Activated B cell treated with CpG ODN at 0.5 μM for 24 hours (primary cell): ENCODE data around the gene ADARB1. TPM values are rescaled to one million over a fixed set of nuclear protein-coding genes. Genes with fewer than 3 reads are reported as not detected.

Source experiments
- ATAC-seq: fragments of 200-7000 bp; cut with Tn5 transposase; one replicate; pipeline ENCODE4 v1.10.0; 2021; ENCODE audit warnings: low read depth, mild to moderate bottlenecking, moderate library complexity
- CTCF ChIA-PET: fragments of 350-600 bp; sonication (Branson Sonifier 250); formaldehyde crosslinking; loops from one replicate; lab custom pipeline; 2021; ENCODE audit warnings: antibody characterized with exemption; lab: Charles Lee
- POLR2A ChIA-PET: fragments of 350-600 bp; sonication (Branson Sonifier 250); formaldehyde crosslinking; loops from one replicate; lab custom pipeline; 2021; ENCODE audit warnings: antibody characterized with exemption; lab: Charles Lee
- DNase-seq: peaks from one replicate; pipeline ENCODE4 v3.0.0; 2022
- H3K27ac Mint-ChIP-seq: one replicate; pipeline ENCODE4 v1.8.0; 2020; ENCODE audit warnings: mixed read lengths
- H3K27me3 Mint-ChIP-seq: one replicate; pipeline ENCODE4 v1.8.0; 2021; ENCODE audit warnings: mixed read lengths
- H3K36me3 Mint-ChIP-seq: one replicate; pipeline ENCODE4 v1.8.0; 2021; ENCODE audit warnings: low read depth, mixed read lengths
- H3K4me1 Mint-ChIP-seq: one replicate; pipeline ENCODE4 v1.8.0; 2021; ENCODE audit warnings: mixed read lengths
- H3K4me3 Mint-ChIP-seq: one replicate; pipeline ENCODE4 v1.8.0; 2020; ENCODE audit warnings: mild to moderate bottlenecking, mixed read lengths
- H3K9me3 Mint-ChIP-seq: one replicate; pipeline ENCODE4 v1.8.0; 2020; ENCODE audit warnings: mixed read lengths
- CTCF ChIP-seq: fragments of 200-600 bp; IDR thresholded peaks from one replicate; pipeline ENCODE4 v1.8.0; 2022; ENCODE audit warnings: antibody characterized with exemption, mild to moderate bottlenecking
- intact Hi-C: fragments of 100-400 bp; cut with micrococcal nuclease; formaldehyde crosslinking; loops from one replicate; pipeline ENCODE4 v1.15.1; 2024
- total RNA-seq: library from RNA; stranded (reverse); gene quantifications from 2 replicates; pipeline ENCODE4 v1.2.3, GENCODE V29; 2022

Gene ADARB1
- total RNA-seq, 1 donor from 2014 or later = 22.6 TPM

GRCh38 chr21:45199201-45199600, 124.8 kb downstream of the ADARB1 start:
- intact Hi-C loops = no loop called here
- Mint-ChIP-seq H3K4me3 (no peak overlapping the region), H3K27me3 (no peaks in the 10 kb centered on the region), H3K9me3 (no peaks in the 10 kb centered on the region), H3K27ac (no peak overlapping the region), H3K36me3 (peaks cover 58% of the 10 kb centered on the region), H3K4me1 (no peaks in the 10 kb centered on the region)
- TF ChIP-seq CTCF = no peak
- DNase-seq (no peak), ATAC-seq (no peak)
- ChIA-PET POLR2A (no interaction called here), CTCF (no interaction called here)

- no peak for DNase-seq
- Mint-ChIP-seq H3K36me3 (peaks cover 58% of the 10 kb centered on the region), H3K27ac (no peak overlapping the region), H3K4me3 (no peak overlapping the region), H3K9me3 (no peaks in the 10 kb centered on the region), H3K4me1 (no peaks in the 10 kb centered on the region), H3K27me3 (no peaks in the 10 kb centered on the region)
- no peak for ATAC-seq
- CTCF ChIA-PET = no interaction called here
- intact Hi-C loops = no loop called here
- POLR2A ChIA-PET = no interaction called here
- no peak for TF ChIP-seq CTCF
Measured at GRCh38 chr21:45200031-45200430, 125.7 kb downstream of the ADARB1 start.

- Mint-ChIP-seq H3K9me3 (no peaks in the 10 kb centered on the region), H3K4me3 (no peak overlapping the region), H3K4me1 (no peaks in the 10 kb centered on the region), H3K36me3 (peaks cover 57% of the 10 kb centered on the region), H3K27me3 (no peaks in the 10 kb centered on the region), H3K27ac (no peak overlapping the region)
- ATAC-seq = no peak
- intact Hi-C loops = no loop called here
- CTCF ChIA-PET = no interaction called here
- POLR2A ChIA-PET = no interaction called here
- no peak for TF ChIP-seq CTCF
- DNase-seq = no peak
Measured at GRCh38 chr21:45200581-45201296, 126.4 kb downstream of the ADARB1 start.

- Mint-ChIP-seq H3K4me1 (peaks cover 3% of the 10 kb centered on the region), H3K36me3 (peaks cover 56% of the 10 kb centered on the region), H3K9me3 (no peaks in the 10 kb centered on the region), H3K27me3 (no peaks in the 10 kb centered on the region), H3K4me3 (no peak overlapping the region), H3K27ac (no peak overlapping the region)
- ChIA-PET CTCF (no interaction called here), POLR2A (no interaction called here)
- intact Hi-C loops = no loop called here
- no peak for TF ChIP-seq CTCF
- ATAC-seq (no peak), DNase-seq (no peak)
Measured at GRCh38 chr21:45202344-45202743, 128.0 kb downstream of the ADARB1 start.

- Mint-ChIP-seq H3K9me3 (no peaks in the 10 kb centered on the region), H3K27me3 (no peaks in the 10 kb centered on the region), H3K27ac (no peak overlapping the region), H3K4me3 (no peak overlapping the region), H3K4me1 (peaks cover 8% of the 10 kb centered on the region), H3K36me3 (peaks cover 58% of the 10 kb centered on the region)
- no peak for ATAC-seq
- no peak for DNase-seq
- TF ChIP-seq CTCF = no peak
- intact Hi-C loops = no loop called here
- CTCF ChIA-PET = no interaction called here
- POLR2A ChIA-PET = no interaction called here
Measured at GRCh38 chr21:45202889-45203288, 128.5 kb downstream of the ADARB1 start.
